ENCODE results near the gene TTC34. TPM values are rescaled to one million over a fixed set of nuclear protein-coding genes. Genes with fewer than 3 reads are reported as not detected.
A peak's percentile ranks its signal among the peaks of the same experiment; 100 is the strongest.
"Not testable (repeated sequence)": the region's sequence is repeated elsewhere in the genome, so short reads cannot be mapped to it uniquely, and the experiment has no call there.

Gene TTC34
- total and polyA plus RNA-seq, 2 of the 13 experiments (the other 11 are each of a cell fraction or from before 2014, with no cell fraction given) = 0.07 to 0.11 TPM

- whole genome bisulfite sequencing (ENCODE audit: low lambda C conversion rate) = 1% methylated on average over 6 of the region's 10 CpGs
- in situ Hi-C loops (cut with HindIII; ENCODE audit: extremely low pct_ligation_motif_present, low pct_unique_long_range_greater_than_20kb); FAIRE-seq; H3K79me2 ChIP-seq (ENCODE audit: insufficient read depth, low read length); H3K4me1 ChIP-seq (ENCODE audit: insufficient read depth, low read length); POLR2A ChIA-PET; ATAC-seq; DNase-seq (ENCODE audit: low spot score); H3K9ac ChIP-seq (ENCODE audit: insufficient read depth, low read depth, low read length); H3K4me2 ChIP-seq (ENCODE audit: low read depth, low read length); H2AFZ ChIP-seq (ENCODE audit: low read length); CTCF ChIA-PET (ENCODE audit: low intra/inter-chr PET ratio, low total read pairs); H3K36me3 ChIP-seq (replicated peaks in 1 of 2; ENCODE audit: control insufficient read depth in 1 of 2, insufficient read depth in 2 of 2, low read length in 2 of 2); intact Hi-C loops (cut with micrococcal nuclease; ENCODE audit: unreplicated experiment); H4K20me1 ChIP-seq (ENCODE audit: insufficient read depth, low read length); H3K27me3 ChIP-seq (ENCODE audit: control insufficient read depth in 1 of 2, insufficient read depth in 2 of 2, low read length in 2 of 2); H3K27ac ChIP-seq (ENCODE audit: extremely low read length, insufficient read depth, low read length); H3K4me3 ChIP-seq (replicated peaks in 1 of 3; ENCODE audit: insufficient read depth in 1 of 3, low read depth in 2 of 3, low read length in 3 of 3); H3K9me3 ChIP-seq (ENCODE audit: low read length); BruUV-seq (replicated peaks): not testable (repeated sequence)
These were observed 143.6 kb downstream of the TTC34 start for GRCh38 chr1:2657909-2658308.

GRCh38 chr1:2657124-2657523 lies 144.4 kb downstream of the TTC34 start:
- BruUV-seq (replicated peaks); H3K4me1 ChIP-seq (ENCODE audit: insufficient read depth, low read length); POLR2A ChIA-PET; H3K9me3 ChIP-seq (ENCODE audit: low read length); H3K27me3 ChIP-seq (ENCODE audit: control insufficient read depth in 1 of 2, insufficient read depth in 2 of 2, low read length in 2 of 2); H4K20me1 ChIP-seq (ENCODE audit: insufficient read depth, low read length); H3K4me2 ChIP-seq (ENCODE audit: low read depth, low read length); H3K4me3 ChIP-seq (replicated peaks in 1 of 3; ENCODE audit: insufficient read depth in 1 of 3, low read depth in 2 of 3, low read length in 3 of 3); intact Hi-C loops (cut with micrococcal nuclease; ENCODE audit: unreplicated experiment); H2AFZ ChIP-seq (ENCODE audit: low read length); H3K27ac ChIP-seq (ENCODE audit: extremely low read length, insufficient read depth, low read length); FAIRE-seq; DNase-seq (ENCODE audit: low spot score); H3K9ac ChIP-seq (ENCODE audit: insufficient read depth, low read depth, low read length); CTCF ChIA-PET (ENCODE audit: low intra/inter-chr PET ratio, low total read pairs); H3K36me3 ChIP-seq (replicated peaks in 1 of 2; ENCODE audit: control insufficient read depth in 1 of 2, insufficient read depth in 2 of 2, low read length in 2 of 2); H3K79me2 ChIP-seq (ENCODE audit: insufficient read depth, low read length); ATAC-seq; in situ Hi-C loops (cut with HindIII; ENCODE audit: extremely low pct_ligation_motif_present, low pct_unique_long_range_greater_than_20kb): not testable (repeated sequence)
- WGBS (ENCODE audit: low lambda C conversion rate) = 0% methylated on average over 3 of the region's 12 CpGs

- TF ChIP-seq KAT2B (IDR thresholded peaks at IDR 0.05; ENCODE audit: borderline replicate concordance, low read depth, low read length) = 0 out of 2 replicates have a peak, but pooled peaks have one; percentile 4
- DNase-seq (ENCODE audit: low spot score); H3K79me2 ChIP-seq (ENCODE audit: insufficient read depth, low read length); H3K4me1 ChIP-seq (ENCODE audit: insufficient read depth, low read length); H3K27me3 ChIP-seq (ENCODE audit: control insufficient read depth in 1 of 2, insufficient read depth in 2 of 2, low read length in 2 of 2); ATAC-seq; intact Hi-C loops (cut with micrococcal nuclease; ENCODE audit: unreplicated experiment); H4K20me1 ChIP-seq (ENCODE audit: insufficient read depth, low read length); POLR2A ChIA-PET; H3K4me2 ChIP-seq (ENCODE audit: low read depth, low read length); CTCF ChIA-PET (ENCODE audit: low intra/inter-chr PET ratio, low total read pairs); H3K36me3 ChIP-seq (replicated peaks in 1 of 2; ENCODE audit: control insufficient read depth in 1 of 2, insufficient read depth in 2 of 2, low read length in 2 of 2); H3K9ac ChIP-seq (ENCODE audit: insufficient read depth, low read depth, low read length); in situ Hi-C loops (cut with HindIII; ENCODE audit: extremely low pct_ligation_motif_present, low pct_unique_long_range_greater_than_20kb); FAIRE-seq; BruUV-seq (replicated peaks); H3K27ac ChIP-seq (ENCODE audit: extremely low read length, insufficient read depth, low read length); H3K9me3 ChIP-seq (ENCODE audit: low read length); H2AFZ ChIP-seq (ENCODE audit: low read length); H3K4me3 ChIP-seq (replicated peaks in 1 of 3; ENCODE audit: insufficient read depth in 1 of 3, low read depth in 2 of 3, low read length in 3 of 3): not testable (repeated sequence)
- 0% methylated on average over 16 of the region's 16 CpGs for WGBS (ENCODE audit: low lambda C conversion rate)
These were observed 145.7 kb downstream of the TTC34 start for GRCh38 chr1:2655598-2656434.

GRCh38 chr1:2654443-2654948 lies 147.0 kb downstream of the TTC34 start:
- DNase-seq (ENCODE audit: low spot score); H3K27me3 ChIP-seq (ENCODE audit: control insufficient read depth in 1 of 2, insufficient read depth in 2 of 2, low read length in 2 of 2); intact Hi-C loops (cut with micrococcal nuclease; ENCODE audit: unreplicated experiment); POLR2A ChIA-PET; H3K27ac ChIP-seq (ENCODE audit: extremely low read length, insufficient read depth, low read length); CTCF ChIA-PET (ENCODE audit: low intra/inter-chr PET ratio, low total read pairs); in situ Hi-C loops (cut with HindIII; ENCODE audit: extremely low pct_ligation_motif_present, low pct_unique_long_range_greater_than_20kb); H3K9me3 ChIP-seq (ENCODE audit: low read length); H4K20me1 ChIP-seq (ENCODE audit: insufficient read depth, low read length); H3K79me2 ChIP-seq (ENCODE audit: insufficient read depth, low read length); H2AFZ ChIP-seq (ENCODE audit: low read length); H3K36me3 ChIP-seq (replicated peaks in 1 of 2; ENCODE audit: control insufficient read depth in 1 of 2, insufficient read depth in 2 of 2, low read length in 2 of 2); H3K4me3 ChIP-seq (replicated peaks in 1 of 3; ENCODE audit: insufficient read depth in 1 of 3, low read depth in 2 of 3, low read length in 3 of 3); H3K9ac ChIP-seq (ENCODE audit: insufficient read depth, low read depth, low read length); H3K4me1 ChIP-seq (ENCODE audit: insufficient read depth, low read length); BruUV-seq (replicated peaks); H3K4me2 ChIP-seq (ENCODE audit: low read depth, low read length); FAIRE-seq: not testable (repeated sequence)
- 2% methylated on average over 14 of the region's 14 CpGs for WGBS (ENCODE audit: low lambda C conversion rate)
- ATAC-seq = peak; percentile 49; the same call in 2 of the 3 replicates

Measured in HepG2 (cell line).